GM15510 (cell line): ENCODE results near the gene HNRNPA0.

ENCODE experiments used
- POLR2A ChIP-seq: IDR thresholded peaks from 3 replicates; pipeline ENCODE4 v1.6.1; 2011; ENCODE audit warnings: borderline replicate concordance; ENCODE audit not compliant: insufficient read length; ENCODE audit errors: extremely low read depth

HNRNPA0 gene

DNA sequence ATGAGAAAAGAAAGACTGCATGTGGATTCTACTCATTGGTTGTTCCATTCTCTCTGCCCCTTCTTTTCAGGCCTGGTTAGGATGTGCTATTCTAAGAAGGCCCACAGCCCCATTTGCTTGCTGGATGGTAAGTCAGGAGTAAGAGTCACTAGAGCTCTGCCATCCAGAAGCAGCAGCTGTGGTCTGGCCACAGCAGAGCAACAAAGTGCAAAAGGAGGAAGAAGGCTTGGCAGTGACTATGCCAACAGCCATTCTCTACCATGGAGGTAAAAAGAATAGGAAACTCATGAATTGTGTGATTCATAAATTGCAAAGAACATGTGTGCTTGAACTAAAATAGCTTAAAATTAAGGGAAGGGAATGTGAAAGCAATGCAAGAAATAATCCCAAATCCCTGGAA, 39.2 kb downstream of the HNRNPA0 start:
- no peak for TF ChIP-seq POLR2A

DNA sequence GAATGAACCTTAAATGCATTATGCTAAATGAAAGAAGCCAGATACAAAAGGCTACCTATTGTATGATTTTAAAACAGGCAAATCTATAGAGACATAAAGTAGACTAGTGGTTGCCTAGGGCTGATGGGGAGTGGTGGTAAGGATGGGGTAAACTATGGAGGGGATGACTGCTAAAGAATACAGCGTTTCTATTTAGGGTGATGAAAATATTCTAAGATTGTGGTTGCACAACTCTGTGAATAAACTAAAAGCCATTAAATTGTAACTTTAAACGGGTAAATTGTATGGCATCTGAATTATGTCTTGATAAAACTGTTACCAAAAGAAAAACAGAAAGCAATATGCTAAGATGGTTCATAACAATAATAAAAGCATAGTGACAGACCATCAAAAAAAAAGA, 39.7 kb downstream of the HNRNPA0 start:
- TF ChIP-seq POLR2A, result no peak

GRCh38 chr5:137712139-137712667, 42.0 kb downstream of the HNRNPA0 start:
- no peak for TF ChIP-seq POLR2A

DNA sequence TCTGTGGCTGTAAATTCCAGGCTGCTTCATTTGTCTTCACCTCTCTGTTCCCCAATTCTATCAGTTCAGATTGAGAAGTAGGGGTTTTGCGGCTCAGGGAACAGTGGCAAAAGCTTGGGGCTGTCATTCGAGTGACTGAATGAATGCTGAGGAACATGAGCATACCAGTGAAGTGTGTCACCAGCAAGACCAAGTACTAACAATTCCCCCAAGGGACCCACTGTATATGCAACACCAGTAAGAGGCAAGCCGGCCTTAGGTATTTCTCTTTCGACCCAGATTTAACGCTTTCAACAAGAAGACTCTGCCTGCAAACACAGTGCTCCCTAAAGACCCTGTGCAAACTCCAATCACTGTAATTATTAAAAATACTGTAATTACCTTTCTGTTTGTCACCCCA, 44.1 kb downstream of the HNRNPA0 start:
- no peak for TF ChIP-seq POLR2A

DNA sequence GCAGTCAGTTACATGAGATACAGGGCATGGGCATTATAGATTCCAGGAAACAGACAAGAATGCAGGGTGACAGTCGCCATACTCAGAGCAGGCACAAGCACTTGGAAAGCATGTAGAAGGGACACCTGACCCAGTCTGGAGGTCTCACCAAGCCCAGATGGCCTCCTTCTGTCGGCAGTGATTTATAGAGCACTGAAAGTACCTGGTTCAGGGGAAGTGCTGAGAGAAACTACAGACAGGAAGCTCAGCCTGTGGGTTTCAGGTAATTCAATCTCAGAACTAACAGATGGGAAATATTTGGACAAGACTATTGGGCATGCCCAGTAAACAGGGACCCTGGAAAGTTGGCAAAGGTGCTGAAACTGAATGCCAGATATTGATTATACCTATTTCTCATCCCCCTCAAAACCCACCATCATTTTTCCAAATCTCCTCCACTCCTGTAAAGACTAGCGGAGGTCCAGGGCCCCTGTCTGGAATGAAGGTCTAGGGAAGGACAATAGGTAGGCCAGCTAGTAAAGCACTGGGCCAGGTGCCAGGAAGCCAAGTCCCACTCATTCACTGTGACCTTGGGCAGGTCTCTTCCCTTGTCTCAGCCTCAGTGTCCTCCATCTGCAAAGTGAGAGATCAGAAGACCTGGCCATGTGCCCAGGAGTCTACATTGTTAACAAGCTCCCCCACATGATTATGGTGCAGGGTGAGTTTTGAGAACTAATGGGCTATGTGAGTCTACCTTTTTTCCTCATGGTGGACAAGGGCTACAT, 45.2 kb downstream of the HNRNPA0 start:
- TF ChIP-seq POLR2A, result no peak

GRCh38 chr5:137708062-137708461, 46.1 kb downstream of the HNRNPA0 start:
- TF ChIP-seq POLR2A, result no peak

GRCh38 chr5:137706841-137707240, 47.3 kb downstream of the HNRNPA0 start:
- no peak for TF ChIP-seq POLR2A

- TF ChIP-seq POLR2A, result no peak
Measured at GRCh38 chr5:137705106-137705505, 49.1 kb downstream of the HNRNPA0 start.

DNA sequence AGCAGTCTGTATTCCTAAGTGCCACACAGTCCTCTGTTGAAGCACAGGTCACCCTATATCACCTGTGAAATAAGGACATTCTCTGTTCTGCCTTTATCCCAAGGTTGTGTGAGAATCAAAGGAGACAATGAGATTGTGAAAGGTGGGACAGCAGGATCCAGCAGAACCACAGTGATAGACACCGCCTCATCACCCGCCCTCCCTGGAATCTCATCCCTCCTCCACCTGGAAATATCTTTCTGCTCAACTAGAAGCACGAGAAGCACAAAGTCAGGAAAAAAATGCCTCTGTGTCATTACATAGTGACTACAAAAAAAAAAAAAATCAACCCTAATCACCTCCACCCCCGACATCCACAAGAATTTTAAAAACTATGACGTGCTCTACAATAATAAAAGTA, 50.6 kb downstream of the HNRNPA0 start:
- no peak for TF ChIP-seq POLR2A

GRCh38 chr5:137700282-137700680, 53.9 kb downstream of the HNRNPA0 start:
- TF ChIP-seq POLR2A, result no peak

DNA sequence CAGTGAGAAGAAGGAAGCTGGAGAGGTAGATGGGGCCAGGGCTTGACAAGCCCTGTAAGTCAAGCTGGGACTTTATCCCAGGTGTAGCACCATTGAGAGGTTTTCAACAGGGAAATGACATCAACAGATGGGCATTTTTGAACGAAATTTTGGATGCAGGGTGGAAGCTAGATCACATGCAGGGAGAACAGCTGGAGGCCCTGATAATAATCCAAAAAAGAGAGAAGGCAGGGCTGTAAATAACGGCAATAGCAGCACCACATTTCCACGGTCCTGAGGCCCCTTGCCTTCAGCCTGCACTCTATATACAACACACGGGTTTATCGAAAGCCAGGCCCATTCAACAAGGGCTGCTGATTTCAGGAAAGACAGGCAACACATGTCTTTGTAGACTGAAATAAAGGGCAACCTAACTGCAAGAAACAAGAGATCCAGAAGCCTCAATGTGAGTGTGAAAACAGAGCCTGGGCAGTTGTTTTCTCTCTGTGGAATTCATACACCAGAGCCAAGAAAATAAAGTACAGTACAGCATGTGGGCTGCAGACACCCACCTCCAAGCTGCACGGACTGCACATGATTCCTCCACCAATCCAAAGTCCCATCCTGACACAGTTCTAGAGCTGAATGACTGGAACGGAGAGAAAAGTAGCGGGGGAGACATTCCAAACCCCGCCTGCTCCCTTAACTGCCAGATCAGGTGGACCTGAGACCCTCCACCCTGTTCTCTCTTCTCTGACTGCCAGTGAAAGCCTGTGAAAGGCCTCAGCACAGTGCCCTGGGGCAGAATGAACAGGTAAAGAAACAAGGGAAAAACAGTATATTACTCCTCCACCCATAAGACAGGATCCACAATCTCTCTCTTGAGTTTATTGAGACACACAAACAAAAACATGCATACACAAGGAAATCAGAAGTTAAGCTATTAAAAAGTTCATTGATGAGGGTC, 54.6 kb downstream of the HNRNPA0 start:
- no peak for TF ChIP-seq POLR2A

DNA sequence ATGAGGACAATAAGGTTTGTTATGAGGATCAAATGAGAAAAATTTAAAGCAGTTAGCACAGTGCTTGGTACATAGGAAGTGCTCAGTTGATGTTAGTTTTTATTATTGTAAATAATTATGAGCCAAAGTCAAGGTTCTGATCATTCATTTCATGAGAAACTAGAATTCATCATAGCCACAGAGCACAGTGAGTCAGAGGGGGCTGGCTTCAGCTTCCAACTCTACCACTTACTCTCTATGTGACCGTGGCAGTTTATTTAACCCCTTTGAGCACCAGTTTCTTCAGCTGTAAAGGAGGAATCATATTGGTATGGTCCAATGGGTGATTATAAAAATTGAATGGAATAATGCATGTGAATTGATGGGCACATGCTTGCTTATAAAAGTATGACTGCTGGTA, 57.7 kb downstream of the HNRNPA0 start:
- TF ChIP-seq POLR2A, result no peak

DNA sequence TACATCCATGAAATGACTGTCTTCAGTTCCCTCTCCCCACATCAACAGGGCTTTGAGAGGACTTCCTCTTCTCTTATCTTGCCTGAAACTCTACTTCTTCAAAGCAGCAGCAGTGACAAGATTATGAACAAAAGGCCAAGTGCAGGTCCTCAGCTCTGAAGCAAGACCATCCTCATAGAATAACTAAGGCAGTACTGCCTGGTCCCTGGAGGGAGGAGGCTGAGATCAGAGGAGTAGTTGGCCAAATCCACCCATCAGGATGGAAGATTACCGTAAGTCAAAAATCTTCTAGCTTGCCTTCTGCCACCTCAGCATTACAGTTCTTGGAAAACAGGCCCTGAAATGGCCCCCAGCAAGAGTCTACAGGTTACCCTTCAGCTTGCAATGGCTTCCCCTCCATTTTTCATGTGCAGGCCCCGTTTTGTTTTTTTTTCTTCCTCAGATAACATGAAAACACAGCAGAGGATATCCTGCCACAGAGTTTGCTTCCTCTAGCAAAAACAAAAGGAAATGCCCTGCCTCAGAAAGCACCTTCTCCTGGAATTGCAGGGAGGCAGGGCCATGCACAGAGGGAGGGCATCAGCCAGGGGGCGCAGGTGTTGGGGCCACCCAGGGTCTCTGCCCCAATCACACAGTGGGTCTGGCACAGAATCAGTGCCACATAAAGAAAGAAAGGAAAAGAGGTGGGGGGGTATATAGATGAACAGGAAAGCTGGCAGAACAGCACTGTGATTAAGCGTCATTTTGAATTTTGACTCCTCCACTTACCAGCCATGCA, 58.3 kb downstream of the HNRNPA0 start:
- TF ChIP-seq POLR2A, result no peak
